ENCODE measurements around the gene CEMIP.

DNA sequence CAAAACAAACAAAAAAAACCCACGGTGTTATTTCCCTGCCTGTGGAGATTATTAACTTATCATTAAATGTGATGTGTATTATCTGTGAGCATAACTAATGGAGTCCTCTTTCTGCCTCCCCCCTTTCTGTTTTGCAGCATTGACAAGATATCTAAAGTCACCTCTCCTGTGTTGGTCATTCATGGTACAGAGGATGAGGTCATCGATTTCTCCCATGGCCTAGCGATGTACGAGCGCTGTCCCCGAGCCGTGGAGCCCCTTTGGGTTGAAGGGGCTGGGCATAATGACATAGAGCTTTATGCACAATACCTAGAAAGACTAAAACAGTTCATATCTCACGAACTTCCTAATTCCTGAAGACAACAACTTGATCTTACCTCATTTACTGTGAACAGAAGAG lies 25.2 kb upstream of the CEMIP start:
- TF ChIP-seq CTCF (tag by site-specific recombination; IDR thresholded peaks at IDR 0.05) (no peak), ZNF501 (tag by site-specific recombination; IDR thresholded peaks at IDR 0.05) (no peak), KLF8 (tag by site-specific recombination; IDR thresholded peaks at IDR 0.05) (no peak), ZNF626 (tag by site-specific recombination; IDR thresholded peaks at IDR 0.05) (no peak), PATZ1 (tag by site-specific recombination; IDR thresholded peaks at IDR 0.05) (no peak), BCL11A (tag by site-specific recombination; IDR thresholded peaks at IDR 0.05; ENCODE audit: low read depth) (no peak), ZSCAN30 (tag by site-specific recombination; IDR thresholded peaks at IDR 0.05) (no peak), ZNF239 (tag by site-specific recombination; IDR thresholded peaks at IDR 0.05) (no peak), ZBTB17 (tag by site-specific recombination; IDR thresholded peaks at IDR 0.05) (no peak), HOXA7 (CRISPR knock-in tag; IDR thresholded peaks at IDR 0.05; ENCODE audit: borderline replicate concordance) (no peak), PRDM10 (tag by site-specific recombination; IDR thresholded peaks at IDR 0.05) (no peak)
- TF ChIP-seq, protein P1, sequence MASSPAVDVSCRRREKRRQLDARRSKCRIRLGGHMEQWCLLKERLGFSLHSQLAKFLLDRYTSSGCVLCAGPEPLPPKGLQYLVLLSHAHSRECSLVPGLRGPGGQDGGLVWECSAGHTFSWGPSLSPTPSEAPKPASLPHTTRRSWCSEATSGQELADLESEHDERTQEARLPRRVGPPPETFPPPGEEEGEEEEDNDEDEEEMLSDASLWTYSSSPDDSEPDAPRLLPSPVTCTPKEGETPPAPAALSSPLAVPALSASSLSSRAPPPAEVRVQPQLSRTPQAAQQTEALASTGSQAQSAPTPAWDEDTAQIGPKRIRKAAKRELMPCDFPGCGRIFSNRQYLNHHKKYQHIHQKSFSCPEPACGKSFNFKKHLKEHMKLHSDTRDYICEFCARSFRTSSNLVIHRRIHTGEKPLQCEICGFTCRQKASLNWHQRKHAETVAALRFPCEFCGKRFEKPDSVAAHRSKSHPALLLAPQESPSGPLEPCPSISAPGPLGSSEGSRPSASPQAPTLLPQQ (tag by site-specific recombination; IDR thresholded peaks at IDR 0.05): no peak
- TF ChIP-seq, protein P2, sequence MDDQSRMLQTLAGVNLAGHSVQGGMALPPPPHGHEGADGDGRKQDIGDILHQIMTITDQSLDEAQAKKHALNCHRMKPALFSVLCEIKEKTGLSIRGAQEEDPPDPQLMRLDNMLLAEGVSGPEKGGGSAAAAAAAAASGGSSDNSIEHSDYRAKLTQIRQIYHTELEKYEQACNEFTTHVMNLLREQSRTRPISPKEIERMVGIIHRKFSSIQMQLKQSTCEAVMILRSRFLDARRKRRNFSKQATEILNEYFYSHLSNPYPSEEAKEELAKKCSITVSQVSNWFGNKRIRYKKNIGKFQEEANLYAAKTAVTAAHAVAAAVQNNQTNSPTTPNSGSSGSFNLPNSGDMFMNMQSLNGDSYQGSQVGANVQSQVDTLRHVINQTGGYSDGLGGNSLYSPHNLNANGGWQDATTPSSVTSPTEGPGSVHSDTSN (CRISPR knock-in tag; IDR thresholded peaks at IDR 0.05): no peak

Data from HEK293 (cell line).